T-helper 22 cell (primary cell): ENCODE results near the gene MACIR.

Experiments
- DNase-seq: peaks from one replicate; pipeline ENCODE4 v3.0.0-alpha.2; 2020; ENCODE audit warnings: low read depth

MACIR gene

DNA sequence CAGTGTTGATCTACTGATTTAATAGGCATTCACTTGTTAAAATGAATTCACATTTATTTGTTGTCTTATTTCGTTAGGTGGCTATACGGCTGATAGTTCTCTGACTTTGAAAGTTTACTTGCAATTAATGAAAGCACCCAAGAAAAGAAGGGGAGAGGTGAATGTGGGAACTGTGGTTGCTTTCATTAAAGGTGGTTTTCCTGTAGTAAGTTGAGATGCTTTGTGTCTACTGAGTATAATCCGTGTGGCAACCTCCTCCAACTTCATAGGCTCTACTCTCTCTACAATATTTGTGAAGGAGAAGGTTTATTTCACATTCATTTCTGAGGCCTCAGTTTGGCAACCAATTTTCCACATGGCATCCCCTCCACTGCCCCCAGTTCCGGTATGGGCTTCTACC lies 12.8 kb upstream of the MACIR start:
- DNase-seq, result no peak

DNA sequence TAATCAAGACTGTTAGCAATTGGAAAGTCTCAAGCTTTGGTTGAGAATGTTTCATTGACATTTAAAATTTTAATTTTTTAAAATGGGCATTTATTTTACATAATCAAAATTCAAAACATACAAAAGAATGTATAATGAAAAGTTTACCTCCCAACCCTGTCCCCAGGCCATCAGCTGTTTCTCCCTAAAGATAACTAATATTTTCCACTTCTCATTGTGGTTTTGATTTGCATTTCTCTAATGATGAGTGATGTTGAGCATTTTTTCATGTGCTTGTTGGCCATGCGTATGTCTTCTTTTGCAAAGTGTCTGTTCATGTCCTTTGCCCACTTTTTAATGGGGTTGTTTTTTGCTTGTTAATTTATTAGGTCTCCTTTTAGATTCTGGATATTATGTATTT lies 11.4 kb upstream of the MACIR start:
- DNase-seq, result no peak

DNA sequence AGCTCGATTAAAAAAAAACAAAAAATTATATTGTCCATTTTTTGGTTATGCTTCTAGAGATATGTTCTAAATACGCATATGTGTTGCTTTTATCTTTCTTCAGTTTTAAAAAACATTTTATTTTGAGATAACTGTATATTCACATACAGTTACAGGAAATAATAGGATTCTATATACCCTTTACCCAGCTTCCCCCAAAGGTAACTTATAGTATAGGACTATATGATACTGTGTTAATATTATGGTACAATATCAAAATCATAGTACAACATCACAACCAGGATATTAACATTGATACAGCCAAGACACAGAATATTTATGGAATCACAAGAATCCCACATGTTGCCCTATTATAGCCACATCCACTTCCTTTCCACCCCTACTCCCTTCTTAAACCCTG lies 9.5 kb upstream of the MACIR start:
- no peak for DNase-seq

DNA sequence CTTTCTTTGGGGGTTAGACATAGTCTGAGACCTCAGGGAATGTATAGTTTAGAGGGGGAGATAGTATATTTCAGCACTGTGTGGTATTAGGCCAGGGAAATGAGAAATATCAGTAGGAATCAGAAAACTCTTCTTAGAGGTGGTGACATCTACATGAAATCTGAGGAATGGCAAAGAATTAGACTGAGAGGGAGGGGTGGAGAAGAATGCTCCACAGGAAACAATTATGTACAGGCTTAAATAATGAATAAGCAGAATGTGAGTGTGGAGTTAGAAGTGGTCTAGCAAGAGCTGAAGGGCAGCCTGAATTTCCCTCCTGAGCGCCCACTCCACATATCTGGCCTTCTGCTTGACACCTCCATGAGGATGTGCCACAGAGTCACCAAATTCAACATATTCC lies 3.6 kb upstream of the MACIR start:
- DNase-seq, result no peak

DNA sequence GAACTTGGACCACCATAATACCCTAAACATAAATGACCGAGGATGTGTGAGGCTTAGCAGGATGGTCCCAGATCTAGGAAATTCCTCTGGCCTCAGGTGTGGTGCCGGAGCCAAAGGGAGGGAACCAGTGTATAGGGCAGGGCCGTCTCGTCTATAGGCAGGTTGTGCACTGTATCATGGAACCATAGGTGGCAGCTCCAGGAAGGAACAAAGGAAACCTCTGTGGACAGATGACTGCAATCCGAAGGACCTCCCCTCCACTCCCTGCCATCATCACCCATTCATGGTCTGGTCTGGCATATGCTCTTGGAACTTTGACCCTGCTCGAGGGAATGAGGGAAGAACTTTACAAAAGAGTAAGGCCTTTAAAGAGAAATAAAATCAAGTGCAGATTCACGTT lies 2.9 kb upstream of the MACIR start:
- DNase-seq, result no peak

DNA sequence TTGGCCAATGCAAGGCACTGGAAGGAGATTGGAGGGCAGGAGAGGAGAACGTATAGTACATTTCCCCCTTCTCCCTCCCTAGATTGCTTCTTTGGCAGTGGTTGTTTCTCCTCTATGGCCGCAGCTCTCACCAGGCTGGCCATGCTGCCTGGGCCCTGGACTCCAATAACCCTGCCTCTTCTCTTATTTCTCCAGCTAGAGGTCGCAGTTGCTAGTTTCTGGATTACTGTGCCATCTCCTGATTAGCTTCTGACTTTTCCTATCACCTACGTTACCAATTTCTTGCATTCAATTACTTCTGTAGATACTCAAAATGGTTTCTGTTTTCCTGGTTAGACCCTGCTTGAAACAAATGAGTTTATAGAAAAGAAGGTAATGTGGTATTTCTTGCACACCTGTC lies 2.4 kb upstream of the MACIR start:
- no peak for DNase-seq

DNA sequence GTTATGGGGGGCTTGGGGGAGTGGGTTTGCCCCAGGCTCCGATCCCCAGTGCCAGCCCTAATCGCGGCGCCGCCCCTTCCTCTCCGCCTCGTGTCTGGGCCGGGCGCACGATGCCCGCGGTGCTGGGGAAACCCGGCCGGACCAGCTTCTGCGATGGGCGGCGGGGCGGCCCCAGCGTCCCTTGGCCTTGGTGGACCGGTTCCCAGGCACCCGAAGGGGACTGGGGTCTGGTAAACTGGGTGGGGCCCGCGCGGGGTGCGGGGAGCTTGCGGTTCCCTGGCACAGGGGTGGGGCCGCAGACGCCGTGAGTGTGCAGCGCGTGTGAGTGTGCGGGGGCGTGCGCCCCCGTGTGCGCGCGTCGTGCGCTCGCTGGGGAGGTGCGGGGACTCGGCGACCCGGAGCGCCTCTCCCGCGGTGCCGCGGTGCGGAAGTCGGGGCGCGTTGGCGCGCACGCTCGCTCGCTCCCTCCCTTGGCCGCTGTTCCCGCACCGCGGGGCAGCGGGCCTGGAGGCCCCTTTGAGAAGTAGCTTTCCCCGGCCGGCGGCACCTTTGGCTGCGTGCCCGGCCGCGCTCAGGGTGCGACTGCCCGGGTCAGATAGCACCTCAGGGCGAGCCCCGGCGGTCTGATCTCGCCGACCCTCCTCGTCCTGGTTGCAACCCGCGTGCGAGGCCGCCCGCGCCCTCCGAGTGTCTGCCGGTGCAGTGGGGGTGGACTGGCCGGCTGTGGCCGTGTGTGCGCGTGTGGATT lies 568 bp downstream of the MACIR start:
- DNase-seq, result peak; percentile 49

DNA sequence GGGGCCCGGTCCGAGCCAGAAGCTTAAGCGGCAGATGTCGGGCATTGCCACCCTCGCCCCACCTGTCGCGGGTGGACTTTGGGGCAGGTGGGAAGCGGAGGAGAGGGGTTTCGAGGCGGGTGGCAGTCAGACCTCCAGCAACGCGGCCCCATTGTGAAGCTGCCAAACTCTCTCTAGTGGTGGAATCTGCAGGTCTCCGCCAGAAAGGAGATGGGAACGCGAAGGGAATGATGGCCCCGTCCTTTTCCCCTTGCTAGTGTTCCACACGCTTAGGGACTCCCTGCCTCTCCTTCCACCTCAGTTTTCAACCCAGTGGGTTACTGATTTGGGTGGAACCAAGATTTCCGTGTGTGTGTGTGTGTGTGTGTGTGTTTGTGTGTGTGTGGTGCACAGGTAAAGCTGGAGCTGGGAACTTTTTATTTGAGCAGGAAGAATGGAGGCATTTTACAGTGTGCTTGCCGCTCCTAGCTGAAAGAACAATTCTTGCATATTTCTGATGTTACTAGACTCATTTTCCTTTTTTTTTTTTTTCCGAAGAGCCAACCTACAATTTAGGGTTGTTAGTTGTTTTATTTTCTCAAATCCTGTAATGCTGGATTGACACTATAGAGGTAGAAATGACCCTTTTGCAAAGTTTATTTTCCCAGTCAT lies 1.3 kb downstream of the MACIR start:
- DNase-seq, result no peak

DNA sequence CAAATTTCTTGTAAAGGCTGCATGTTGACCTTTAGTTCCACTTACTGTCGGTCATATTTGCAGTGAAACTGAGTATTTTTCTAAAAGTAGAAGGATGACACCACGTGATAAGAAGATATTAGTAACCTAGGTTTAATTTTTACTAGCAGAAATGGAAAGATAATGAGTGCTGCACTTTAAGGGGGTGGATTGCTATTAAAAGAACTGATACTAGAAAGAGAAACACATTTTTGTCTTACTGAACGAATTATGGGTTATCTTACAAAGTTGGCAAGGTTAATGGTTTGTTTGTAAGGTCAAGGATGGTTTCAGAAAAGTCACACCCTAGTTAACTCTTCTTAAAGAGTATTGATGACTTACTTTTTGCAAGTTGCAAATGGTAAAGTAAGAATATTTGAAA lies 2.4 kb downstream of the MACIR start:
- no peak for DNase-seq

DNA sequence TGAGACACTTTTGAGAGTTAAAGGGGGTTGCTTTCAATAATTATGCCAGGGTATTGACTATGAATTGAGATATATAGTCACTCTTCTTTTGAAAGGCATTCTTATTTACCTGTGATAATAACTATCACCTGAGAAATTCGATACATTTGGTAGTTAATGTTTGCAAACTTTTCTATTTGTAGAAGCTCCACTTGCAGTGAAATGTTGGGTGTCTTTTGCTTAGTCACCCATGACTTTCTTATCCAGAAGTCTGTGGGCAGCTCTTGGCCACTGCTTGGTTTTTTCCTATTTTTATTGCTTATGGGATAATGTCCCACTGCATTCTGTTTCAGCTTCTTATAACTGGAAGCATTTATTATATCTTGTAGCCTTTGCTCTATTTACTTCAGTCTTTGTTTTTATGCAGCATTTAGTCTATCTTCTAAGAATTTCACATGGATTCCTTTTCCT lies 3.9 kb downstream of the MACIR start:
- DNase-seq, result no peak

DNA sequence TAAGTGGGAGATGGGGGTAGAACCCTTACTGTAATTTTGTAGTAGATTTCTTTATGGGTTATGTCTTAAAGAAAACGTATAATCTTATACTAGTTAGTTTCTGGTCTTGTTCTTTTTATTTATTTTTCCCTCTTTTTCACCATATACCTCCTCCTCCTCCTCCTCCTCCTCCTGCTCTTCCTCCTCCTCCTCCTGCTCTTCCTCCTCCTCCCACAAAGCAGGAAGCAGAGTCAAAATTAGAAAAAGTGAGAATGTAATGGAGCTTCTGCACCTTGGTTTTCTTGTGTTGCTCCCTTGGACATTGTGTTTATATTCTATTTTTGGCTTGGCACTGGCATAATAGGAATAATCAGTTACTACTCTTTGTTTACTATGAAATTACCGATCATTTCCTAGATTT lies 4.5 kb downstream of the MACIR start:
- no peak for DNase-seq

DNA sequence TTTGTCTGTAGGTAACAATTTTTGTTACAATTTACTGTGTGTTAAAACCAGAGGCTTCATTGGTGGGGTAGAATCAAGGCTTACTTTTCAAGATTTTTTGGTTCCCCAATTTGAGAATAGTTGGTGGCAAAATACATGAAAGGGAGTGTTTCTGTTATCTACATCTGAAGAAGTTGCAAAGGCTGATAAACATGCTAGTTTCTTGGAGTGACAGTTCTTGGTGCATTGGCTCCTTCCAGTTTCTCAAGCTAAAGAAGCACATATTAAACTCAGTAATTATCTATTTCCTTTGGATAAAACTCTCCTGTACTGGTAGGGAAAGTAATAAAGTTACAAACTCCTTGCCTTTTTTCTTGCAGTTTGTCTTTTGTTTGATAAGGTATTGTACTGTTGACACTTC lies 5.9 kb downstream of the MACIR start:
- DNase-seq, result no peak

DNA sequence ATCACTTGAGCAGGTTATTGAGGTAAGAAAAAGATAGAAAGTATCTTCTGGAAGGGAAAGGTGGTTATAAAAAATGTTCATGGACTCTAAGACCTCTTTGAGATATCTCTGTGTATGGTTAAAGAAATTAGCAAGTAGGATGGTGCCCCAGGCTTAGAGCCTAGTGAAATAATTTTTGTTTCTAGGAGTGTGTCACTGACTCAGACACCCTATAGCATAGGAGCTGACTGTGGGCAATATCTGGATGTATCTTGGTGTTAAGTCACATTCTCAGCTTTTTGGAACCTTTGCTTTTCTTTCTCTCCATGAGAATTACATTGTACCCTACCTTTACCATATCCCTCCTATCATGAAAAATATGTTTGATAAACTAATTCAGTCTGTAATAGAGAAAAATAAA lies 12.0 kb downstream of the MACIR start:
- no peak for DNase-seq

DNA sequence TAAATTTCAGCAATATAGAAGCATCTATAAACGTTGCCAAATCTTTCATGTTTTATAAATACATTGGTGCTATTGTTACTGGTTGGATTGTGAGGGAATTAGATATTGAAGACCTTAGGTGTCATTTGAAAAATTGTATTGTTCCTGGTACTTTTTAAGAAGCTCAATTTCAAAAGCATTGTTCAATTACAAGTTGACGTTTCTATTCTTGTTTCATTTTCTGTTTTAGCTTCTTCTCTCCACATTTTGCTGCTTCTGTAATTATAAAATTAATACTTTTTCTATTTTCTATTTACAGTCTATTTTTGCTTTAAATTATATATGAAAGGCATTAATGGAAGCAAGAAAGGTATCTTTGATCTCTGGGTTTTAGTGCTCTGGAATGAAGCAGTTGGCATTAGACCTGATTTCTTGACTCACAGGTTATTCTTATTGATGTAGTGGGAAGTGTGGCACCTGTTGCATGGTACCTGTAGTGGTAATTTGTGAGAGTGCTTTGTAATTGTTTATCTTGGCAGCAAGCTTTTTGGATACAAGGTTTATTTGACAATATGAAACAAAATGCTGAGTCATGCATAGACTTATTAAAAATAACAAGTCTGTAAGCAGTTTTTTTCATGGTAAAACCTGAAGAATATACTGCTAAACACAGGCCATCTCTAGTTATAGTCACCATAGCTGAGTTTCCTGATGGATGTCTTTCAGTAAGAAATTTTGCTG lies 13.2 kb downstream of the MACIR start:
- no peak for DNase-seq

DNA sequence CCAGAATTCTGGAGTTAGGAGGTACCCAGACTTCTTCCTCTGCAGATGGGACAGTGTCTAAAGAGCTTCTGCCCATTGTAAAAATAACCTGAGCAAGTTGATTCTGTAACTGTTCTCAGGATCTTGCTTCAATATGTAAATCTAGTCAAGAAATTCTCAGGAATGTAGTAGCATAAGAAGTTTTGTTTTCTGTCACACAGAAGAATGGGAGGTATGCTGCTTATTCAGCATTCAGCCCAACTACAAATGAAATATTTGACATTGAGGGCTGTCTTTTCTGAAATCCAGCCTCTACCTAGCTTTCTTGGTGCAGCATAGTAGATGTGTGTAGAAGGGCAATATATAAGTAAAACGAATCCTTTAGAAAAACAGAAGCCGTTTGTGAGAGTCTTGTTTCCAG lies 13.8 kb downstream of the MACIR start:
- no peak for DNase-seq

DNA sequence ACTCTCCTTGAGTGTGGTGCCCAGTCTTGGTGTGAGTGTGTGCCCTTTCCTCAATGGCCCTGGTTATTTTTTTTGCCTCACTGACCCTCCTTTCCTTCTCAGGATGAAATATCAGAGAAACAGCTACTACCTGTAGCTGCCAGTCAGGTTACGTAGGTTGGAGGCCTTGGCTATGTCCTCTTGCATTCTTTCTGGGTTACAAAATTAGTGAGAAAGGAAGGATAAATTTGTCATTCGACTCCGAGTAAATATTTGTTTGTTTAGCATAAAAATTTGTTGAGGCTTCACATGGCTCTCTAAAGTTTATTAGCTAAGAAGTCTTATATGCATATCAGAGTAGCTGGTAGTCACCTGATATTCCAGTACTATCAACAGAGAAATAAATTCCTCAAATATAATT lies 15.4 kb downstream of the MACIR start:
- no peak for DNase-seq

DNA sequence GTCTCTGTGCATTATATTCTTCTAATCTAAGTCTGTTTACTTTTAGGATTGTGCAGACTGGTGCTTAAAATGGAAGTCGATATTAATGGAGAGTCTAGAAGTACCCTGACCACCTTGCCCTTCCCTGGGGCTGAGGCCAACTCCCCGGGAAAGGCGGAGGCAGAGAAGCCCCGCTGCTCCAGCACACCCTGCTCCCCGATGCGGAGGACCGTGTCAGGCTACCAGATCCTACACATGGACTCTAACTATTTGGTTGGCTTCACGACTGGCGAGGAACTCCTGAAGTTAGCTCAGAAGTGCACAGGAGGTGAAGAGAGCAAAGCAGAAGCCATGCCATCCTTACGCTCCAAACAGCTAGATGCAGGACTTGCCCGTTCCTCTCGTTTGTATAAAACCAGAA lies 17.3 kb downstream of the MACIR start:
- DNase-seq, result no peak

DNA sequence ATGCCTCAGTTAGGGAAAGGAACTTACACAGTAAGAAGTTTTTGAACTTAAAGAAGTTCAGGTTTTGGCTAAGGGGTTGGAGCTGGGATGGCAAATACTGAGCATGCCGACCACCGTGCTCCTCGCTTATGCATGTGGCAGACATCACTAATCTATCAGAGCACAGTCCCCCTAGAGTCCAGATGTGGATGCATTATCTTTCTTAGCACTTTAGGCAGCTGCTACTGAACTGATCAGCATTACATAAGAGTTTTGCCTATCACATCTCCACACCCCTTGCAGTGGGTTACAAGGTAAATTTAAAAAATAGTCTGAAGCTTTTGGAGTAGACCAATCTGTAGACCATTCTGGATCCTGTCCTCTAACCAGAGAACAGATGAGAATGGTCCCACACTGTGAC lies 22.4 kb downstream of the MACIR start:
- DNase-seq, result no peak

DNA sequence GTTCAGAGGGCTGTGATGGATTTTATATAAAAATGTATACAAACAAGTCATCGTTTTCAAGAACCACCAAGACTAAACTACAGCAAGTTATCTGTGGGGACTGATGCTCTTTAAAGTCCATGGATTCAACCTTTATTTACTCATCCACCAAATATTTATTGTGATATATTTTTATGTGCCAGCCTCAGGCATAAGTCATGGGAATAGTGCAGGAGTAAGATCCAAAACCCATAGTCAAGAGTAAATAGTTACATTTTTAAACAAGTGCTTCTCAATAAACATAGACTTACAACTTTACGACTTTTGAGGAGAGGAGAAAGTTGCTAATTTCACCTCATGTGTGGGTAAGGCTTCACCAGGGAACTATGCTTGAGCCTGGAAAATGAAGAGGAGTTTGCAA lies 24.6 kb downstream of the MACIR start:
- no peak for DNase-seq

DNA sequence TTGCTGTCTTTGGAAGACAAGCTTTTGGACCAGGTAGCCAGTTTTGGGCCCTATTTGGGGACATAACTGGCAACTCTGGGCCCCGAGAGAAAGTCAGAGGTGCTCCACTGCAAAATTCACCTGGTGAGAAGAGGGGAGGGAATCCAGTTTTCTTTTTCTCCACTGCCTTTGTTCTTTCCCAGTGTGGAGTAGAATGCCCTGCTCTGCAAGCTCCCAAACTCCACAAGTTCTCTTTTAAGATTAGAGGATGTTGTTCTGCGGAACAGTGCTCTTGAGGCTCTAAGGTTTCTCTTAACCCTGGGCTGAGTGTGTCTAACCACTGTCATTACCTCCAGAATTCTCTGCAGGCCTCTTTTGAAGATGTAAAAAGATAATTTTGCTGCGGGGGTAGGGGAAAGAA lies 25.3 kb downstream of the MACIR start:
- DNase-seq, result no peak

DNA sequence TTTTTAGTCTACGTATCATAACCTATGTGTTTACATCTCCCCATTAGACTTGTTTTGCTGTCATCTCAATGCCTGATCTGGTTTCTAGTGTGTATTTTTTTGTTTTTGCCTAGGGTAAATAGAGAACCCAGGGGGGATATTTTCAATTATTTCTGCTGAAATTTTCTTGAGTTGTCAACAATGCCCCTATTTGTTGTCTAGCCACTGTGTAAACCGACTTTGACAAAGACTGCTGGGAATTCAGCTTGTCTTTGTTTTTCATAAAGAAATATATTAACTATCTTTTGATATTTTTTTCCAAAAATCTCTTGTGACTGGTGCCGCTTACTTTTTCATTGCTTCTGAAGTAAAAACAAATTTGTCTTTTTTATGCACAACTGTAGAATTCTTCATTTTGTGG lies 28.1 kb downstream of the MACIR start:
- DNase-seq, result no peak

DNA sequence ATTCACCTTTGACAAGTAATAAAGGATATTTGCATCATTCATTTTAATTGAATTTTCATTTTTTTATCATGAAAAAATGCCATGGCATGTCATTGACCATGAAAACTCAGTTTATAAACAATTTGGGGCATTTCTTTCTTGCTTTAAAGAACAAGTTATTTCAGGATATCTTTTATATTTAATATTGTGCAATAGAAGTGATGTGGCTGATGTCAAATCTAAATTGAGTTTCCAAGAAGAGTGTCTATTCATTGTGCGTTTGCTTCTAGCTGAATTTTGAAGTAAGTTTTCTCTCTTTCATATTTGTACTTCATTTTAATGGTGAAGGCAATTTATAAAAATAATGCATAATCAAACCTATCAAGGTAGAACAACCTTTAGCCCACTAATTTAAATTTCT lies 30.5 kb downstream of the MACIR start:
- no peak for DNase-seq

DNA sequence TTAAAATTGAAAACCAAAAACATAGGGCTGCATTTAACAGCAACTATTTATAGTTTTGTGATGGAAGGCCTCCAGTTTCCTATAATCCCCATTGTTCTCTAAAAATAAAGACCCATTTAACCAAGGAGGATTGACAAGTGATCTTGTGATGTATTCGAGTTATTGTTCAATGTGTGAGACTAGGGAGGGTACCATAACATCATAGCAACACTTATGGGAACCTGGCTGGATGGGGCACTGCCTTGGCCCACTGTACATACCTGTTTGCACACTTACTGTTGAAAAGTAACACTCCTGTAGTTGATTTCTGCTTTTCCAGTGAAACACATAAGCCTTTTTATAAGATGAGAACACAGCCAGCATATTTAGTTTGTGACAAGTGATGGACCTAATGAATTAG lies 32.3 kb downstream of the MACIR start:
- no peak for DNase-seq
